ENCODE results near the gene SERTM2.

Gene SERTM2

GRCh38 chrX:111561851-111562250 lies 50.4 kb downstream of the SERTM2 start:
- H3K27ac Mint-ChIP-seq: no peak overlapping the region
- H3K27me3 Mint-ChIP-seq (ENCODE audit: low read depth, poor library complexity): no peaks in the 10 kb centered on the region
- no peak for DNase-seq
- H3K4me3 Mint-ChIP-seq: no peak overlapping the region
- H3K4me1 Mint-ChIP-seq: peaks cover 2% of the 10 kb centered on the region
- H3K36me3 Mint-ChIP-seq (ENCODE audit: low read depth): no peaks in the 10 kb centered on the region
- TF ChIP-seq CTCF (IDR thresholded peaks at IDR 0.05): no peak
- no peaks in the 10 kb centered on the region for H3K9me3 Mint-ChIP-seq

GRCh38 chrX:111567542-111568255 lies 56.3 kb downstream of the SERTM2 start:
- Mint-ChIP-seq H3K4me3 (no peak overlapping the region), H3K27me3 (ENCODE audit: low read depth, poor library complexity) (peaks cover 7% of the 10 kb centered on the region), H3K27ac (no peak overlapping the region), H3K9me3 (peaks cover 4% of the 10 kb centered on the region), H3K36me3 (ENCODE audit: low read depth) (no peaks in the 10 kb centered on the region), H3K4me1 (peaks cover 19% of the 10 kb centered on the region)
- peak; percentile 6 for DNase-seq
- TF ChIP-seq CTCF (IDR thresholded peaks at IDR 0.05): no peak

- H3K36me3 Mint-ChIP-seq (ENCODE audit: low read depth): no peaks in the 10 kb centered on the region
- H3K4me3 Mint-ChIP-seq: no peak overlapping the region
- H3K9me3 Mint-ChIP-seq: peaks cover 4% of the 10 kb centered on the region
- H3K27ac Mint-ChIP-seq: no peak overlapping the region
- peaks cover 7% of the 10 kb centered on the region for H3K27me3 Mint-ChIP-seq (ENCODE audit: low read depth, poor library complexity)
- H3K4me1 Mint-ChIP-seq: peaks cover 19% of the 10 kb centered on the region
- TF ChIP-seq CTCF (IDR thresholded peaks at IDR 0.05): peak; percentile 60
- peak; percentile 9 for DNase-seq
These were observed 56.9 kb downstream of the SERTM2 start for GRCh38 chrX:111568354-111568753.

DNA sequence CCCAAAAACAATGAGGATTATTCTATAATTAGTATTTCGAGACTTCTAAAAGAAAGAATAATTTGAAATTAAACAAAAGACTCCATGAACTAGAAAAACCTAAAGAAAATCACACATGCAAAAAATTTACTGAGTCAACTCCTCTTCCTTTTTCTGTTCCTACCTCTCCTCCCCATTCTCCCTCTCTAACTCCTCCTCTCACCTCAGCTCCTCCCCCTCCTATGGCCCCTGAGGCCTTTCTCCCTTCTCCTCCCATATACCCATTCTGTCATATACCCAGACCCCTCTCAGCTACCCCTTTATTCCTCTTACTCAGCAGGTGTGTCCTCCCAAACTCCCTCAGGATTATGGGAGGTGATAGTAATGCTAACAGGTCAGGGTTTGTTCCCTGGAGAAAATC lies 57.4 kb downstream of the SERTM2 start:
- TF ChIP-seq CTCF (IDR thresholded peaks at IDR 0.05): no peak
- H3K27ac Mint-ChIP-seq: no peak overlapping the region
- DNase-seq: no peak
- no peak overlapping the region for H3K4me3 Mint-ChIP-seq
- H3K9me3 Mint-ChIP-seq: peaks cover 4% of the 10 kb centered on the region
- H3K4me1 Mint-ChIP-seq: peaks cover 19% of the 10 kb centered on the region
- H3K27me3 Mint-ChIP-seq (ENCODE audit: low read depth, poor library complexity): peaks cover 7% of the 10 kb centered on the region
- no peaks in the 10 kb centered on the region for H3K36me3 Mint-ChIP-seq (ENCODE audit: low read depth)
